Endothelial cell of umbilical vein (primary cell): ENCODE results near the gene TSPAN15. TPM values are rescaled to one million over a fixed set of nuclear protein-coding genes. Genes with fewer than 3 reads are reported as not detected.

Experiments
- BruUV-seq: library from RNA; stranded (reverse); fragments of 400-500 nt; replicated peaks from 2 replicates; lab custom pipeline; 2021; lab: Mats Ljungman, UMichigan
- CTCF ChIA-PET: fragments of 300-600, 350-600 bp; sonication (Branson Sonifier 250); formaldehyde crosslinking; loops from one replicate; lab custom pipeline; 2021; ENCODE audit warnings: antibody characterized with exemption, inconsistent platforms; lab: Charles Lee
- POLR2A ChIA-PET: fragments of 300-600, 350-600 bp; sonication (Branson Sonifier 250); formaldehyde crosslinking; loops from one replicate; lab custom pipeline; 2021; ENCODE audit warnings: antibody characterized with exemption, inconsistent platforms; lab: Charles Lee
- DNase-seq: peaks from one replicate; pipeline ENCODE4 v3.0.0-alpha.2; 2011; ENCODE audit warnings: low read depth, low spot score
- FAIRE-seq: peaks from 2 replicates; lab custom pipeline; 2011; peaks lifted over from hg19 to GRCh38; lab: Jason Lieb, UNC
- H2AFZ ChIP-seq: 2 replicates; pipeline ENCODE4 v1.6.0; 2012; ENCODE audit warnings: low read depth, low read length, control low read depth, inconsistent platforms
- H3K27ac ChIP-seq: 2 replicates; pipeline ENCODE4 v1.5.1; 2011; ENCODE audit warnings: low read depth, mild to moderate bottlenecking, control low read depth, low read length, moderate library complexity; ENCODE audit not compliant: insufficient read depth
- H3K27me3 ChIP-seq, 2 experiments: 2 replicates each; pipeline versions ENCODE4 v1.6.0 to v1.6.1; 2011; ENCODE audit warnings: low read length in 2 of 2, mixed read lengths in 1 of 2; ENCODE audit not compliant: control insufficient read depth in 2 of 2, insufficient read depth in 2 of 2
- H3K36me3 ChIP-seq, 2 experiments: 2 replicates in 1 of 2; 3 replicates in 1 of 2; pipeline ENCODE4 v1.5.1; 2011; ENCODE audit warnings: low read length in 2 of 2, mild to moderate bottlenecking in 1 of 2, moderate library complexity in 1 of 2; ENCODE audit not compliant: control insufficient read depth in 2 of 2, insufficient read depth in 2 of 2; ENCODE audit errors: extremely low read depth in 1 of 2
- H3K4me1 ChIP-seq: 3 replicates; pipeline ENCODE4 v1.5.1; 2011; ENCODE audit warnings: mild to moderate bottlenecking, low read length; ENCODE audit not compliant: control insufficient read depth, insufficient read depth; ENCODE audit errors: extremely low read depth
- H3K4me2 ChIP-seq: 2 replicates; pipeline ENCODE4 v1.6.1; 2011; ENCODE audit warnings: low read length, control low read depth, mixed read lengths; ENCODE audit not compliant: insufficient read depth
- H3K4me3 ChIP-seq, 3 experiments: fragments of 200-600 bp in 1 of 3; sonication (generic), shearing (Covaris generic) in 1 of 3; replicated peaks in 1 of 3; 2 replicates each; pipeline ENCODE4 v1.5.1; 2011 to 2016; ENCODE audit warnings: control low read depth in 3 of 3, low read length in 3 of 3, mild to moderate bottlenecking in 2 of 3, inconsistent platforms in 1 of 3, low read depth in 1 of 3, moderate library complexity in 1 of 3; ENCODE audit not compliant: insufficient read depth in 1 of 3
- H3K79me2 ChIP-seq: 2 replicates; pipeline ENCODE4 v1.6.0; 2012; ENCODE audit warnings: low read length, inconsistent platforms; ENCODE audit not compliant: control insufficient read depth, insufficient read depth
- H3K9ac ChIP-seq: replicated peaks from 2 replicates; pipeline ENCODE3; 2011; ENCODE audit warnings: low read length, control low read depth; ENCODE audit not compliant: insufficient read depth; ENCODE audit errors: extremely low read depth
- H3K9me1 ChIP-seq: replicated peaks from 3 replicates; pipeline ENCODE4 v1.6.0; 2011; ENCODE audit warnings: mild to moderate bottlenecking, low read length; ENCODE audit not compliant: control insufficient read depth, insufficient read depth; ENCODE audit errors: extremely low read depth
- H3K9me3 ChIP-seq: replicated peaks from 2 replicates; pipeline ENCODE4 v1.5.1; 2012; ENCODE audit warnings: low read length, inconsistent platforms; ENCODE audit not compliant: control insufficient read depth, insufficient read depth
- H4K20me1 ChIP-seq: replicated peaks from 2 replicates; pipeline ENCODE3; 2011; ENCODE audit warnings: mild to moderate bottlenecking, low read length; ENCODE audit not compliant: control insufficient read depth, insufficient read depth; ENCODE audit errors: extremely low read depth
- CTCF ChIP-seq, 2 donors: IDR thresholded peaks; 1 replicate in 1 of 2; 2 replicates in 1 of 2; pipeline ENCODE4 v1.5.1; 2011; ENCODE audit warnings: low read length in 2 of 2, mild to moderate bottlenecking in 2 of 2, moderate library complexity in 2 of 2, control low read depth in 1 of 2, inconsistent platforms in 1 of 2, low read depth in 1 of 2; ENCODE audit not compliant: insufficient read depth in 1 of 2; ENCODE audit errors: extremely low read depth in 1 of 2
- EZH2 ChIP-seq: IDR thresholded peaks from 2 replicates; pipeline ENCODE4 v1.6.1; 2012; ENCODE audit warnings: borderline replicate concordance, low read depth, mild to moderate bottlenecking, moderate library complexity, low read length, inconsistent platforms; ENCODE audit not compliant: severe bottlenecking
- FOS ChIP-seq: IDR thresholded peaks from 2 replicates; pipeline ENCODE4 v1.6.1; 2011; ENCODE audit warnings: mild to moderate bottlenecking, low read length, moderate library complexity, borderline replicate concordance; ENCODE audit not compliant: insufficient read depth
- GATA2 ChIP-seq: IDR thresholded peaks from 2 replicates; pipeline ENCODE4 v1.7.0; 2011; ENCODE audit warnings: low read depth, mild to moderate bottlenecking, moderate library complexity, mixed read lengths, low read length; ENCODE audit not compliant: insufficient read length, insufficient read depth
- JUN ChIP-seq: IDR thresholded peaks from 2 replicates; pipeline ENCODE4 v1.6.1; 2011; ENCODE audit warnings: borderline replicate concordance, low read depth; ENCODE audit not compliant: insufficient read length, insufficient read depth
- MAX ChIP-seq: IDR thresholded peaks from 2 replicates; pipeline ENCODE4 v1.6.1; 2011; ENCODE audit not compliant: insufficient read depth, insufficient read length
- MYC ChIP-seq: IDR thresholded peaks from one replicate; pipeline ENCODE4 v1.6.1; 2011; ENCODE audit warnings: mild to moderate bottlenecking, low read depth, low read length
- POLR2A ChIP-seq: IDR thresholded peaks from 2 replicates; pipeline ENCODE4 v1.6.1; 2012; ENCODE audit warnings: low read depth, mild to moderate bottlenecking, control low read depth, low read length
- POLR2AphosphoS5 ChIP-seq: IDR thresholded peaks from 2 replicates; pipeline ENCODE4 v1.6.1; 2012; ENCODE audit warnings: low read depth, mild to moderate bottlenecking, control low read depth, low read length, moderate library complexity; ENCODE audit not compliant: insufficient read depth
- dilution Hi-C: fragments of 300-500 bp; cut with MboI; formaldehyde crosslinking; loops from one replicate; pipeline ENCODE4 v1.15.0; 2019; ENCODE audit warnings: low sequenced_read_pairs; ENCODE audit not compliant: extremely low pct_ligation_motif_present
- intact Hi-C: fragments of 100-400 bp; cut with micrococcal nuclease; formaldehyde crosslinking; loops from one replicate; pipeline ENCODE4 v1.10.0; 2022
- polyA plus RNA-seq, 4 experiments: library from polyadenylated mRNA; depleted of rRNA in 3 of 4; stranded (reverse) in 3 of 4; unstranded in 1 of 4; fragments of >200 nt; gene quantifications; 2 replicates each; pipeline versions ENCODE4 v1.2.1 to v1.2.3, GENCODE V29; 2011 to 2012; ENCODE audit warnings: missing spikeins in 1 of 4
- total RNA-seq: library from RNA; stranded (reverse); gene quantifications from 2 replicates; pipeline ENCODE4 v1.2.3, GENCODE V29; 2021

Gene TSPAN15
- total and polyA plus RNA-seq, 2 donors (not counting 3 experiments of a cell fraction or from before 2014, with no cell fraction given), result 78.4 to 189 TPM

DNA sequence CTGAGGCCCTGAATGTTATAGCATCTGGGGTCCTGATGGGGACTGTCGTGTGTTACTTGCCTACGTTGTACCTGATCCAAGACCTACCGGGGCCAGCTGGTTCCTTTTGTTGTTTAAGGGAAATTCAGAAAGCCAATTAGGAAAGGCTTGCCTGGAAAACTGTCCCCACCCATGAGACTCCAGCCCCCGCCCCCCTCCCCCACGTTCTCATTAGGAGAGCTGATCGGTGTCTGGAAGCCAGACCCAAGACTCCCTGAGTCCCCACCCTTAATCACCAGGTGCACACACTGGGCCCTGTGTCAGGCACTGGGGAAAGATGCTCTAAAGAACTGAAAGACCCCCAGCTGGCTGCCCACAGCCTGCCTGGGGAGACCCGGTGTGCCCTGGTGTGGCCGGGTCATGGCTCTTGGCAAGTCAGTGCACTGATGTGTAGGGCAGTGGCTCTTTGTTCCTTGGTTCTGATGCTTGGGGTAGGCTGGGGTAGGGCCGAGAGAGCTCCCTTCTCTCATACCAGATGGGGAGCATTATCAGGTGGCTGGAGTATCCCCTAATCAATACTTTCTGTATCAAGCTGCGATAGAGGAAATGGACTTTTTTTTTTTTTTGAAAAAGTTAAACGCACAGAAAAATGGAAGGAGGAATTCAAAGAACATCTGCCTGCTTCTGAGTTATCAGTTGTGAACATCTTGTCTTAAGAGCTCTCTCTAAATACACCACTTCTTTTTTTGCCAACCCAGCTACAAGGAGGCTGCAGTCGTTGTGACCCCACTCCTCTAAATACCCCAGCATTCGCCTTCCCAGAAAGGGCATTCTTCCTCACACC lies 16.9 kb downstream of the TSPAN15 start:
- H3K4me1 ChIP-seq, result peaks cover 44% of the 10 kb centered on the region
- H3K36me3 ChIP-seq, result no peaks in the 10 kb centered on the region
- TSS peak; percentile 52 for BruUV-seq
- H3K79me2 ChIP-seq, result peaks cover 9% of the 10 kb centered on the region
- peak overlapping the region; percentile 40 for H2AFZ ChIP-seq
- H3K9ac ChIP-seq, result peak overlapping the region; percentile 62
- intact Hi-C loops, result loop anchor here (1.0 to 5.0 kb wide), 3 partner anchors 11 to 41 kb away; no protein-coding TSS in a partner anchor
- no peaks in the 10 kb centered on the region for H4K20me1 ChIP-seq
- FAIRE-seq (peak; percentile 49), DNase-seq (no peak)
- no peaks in the 10 kb centered on the region for H3K27me3 ChIP-seq
- CTCF ChIA-PET, result interaction anchor here (0.7 to 5.3 kb wide), 9 partner anchors 10 to 61 kb away, joined by 3 to 60 read pairs (median 3); partner anchors contain the start of gene TSPAN15
- no peak overlapping the region for H3K4me3 ChIP-seq
- peak overlapping the region; percentile 82 for H3K27ac ChIP-seq
- H3K4me2 ChIP-seq, result peak overlapping the region; percentile 58
- H3K9me1 ChIP-seq, result no peaks in the 10 kb centered on the region
- dilution Hi-C loops, result no loop called here
- no peaks in the 10 kb centered on the region for H3K9me3 ChIP-seq
- POLR2A ChIA-PET, result interaction anchor here (1.4 kb wide), 1 partner anchor 21 kb away, joined by 9 read pairs; no protein-coding TSS in a partner anchor
- no peak for TF ChIP-seq POLR2AphosphoS5
- TF ChIP-seq MYC, result no peak
- TF ChIP-seq EZH2, result no peak
- no peak for TF ChIP-seq FOS
- TF ChIP-seq POLR2A, result no peak
- TF ChIP-seq CTCF (IDR thresholded peaks at IDR 0.05; ENCODE audit: extremely low read depth in 1 of 2, insufficient read depth in 1 of 2, low read depth in 1 of 2, low read length in 2 of 2), result no peak
- TF ChIP-seq GATA2, result no peak
- TF ChIP-seq MAX, result no peak
- TF ChIP-seq JUN, result no peak
